GM18519 (cell line): ENCODE data around the gene RBPMS2.

ENCODE experiments used
- ATAC-seq: cut with Tn5 transposase; IDR thresholded peaks from one replicate; pipeline ENCODE4 v1.9.1; 2021; ENCODE audit warnings: mild to moderate bottlenecking, moderate library complexity; ENCODE audit not compliant: unreplicated experiment, low FRiP score

The RBPMS2 gene

DNA sequence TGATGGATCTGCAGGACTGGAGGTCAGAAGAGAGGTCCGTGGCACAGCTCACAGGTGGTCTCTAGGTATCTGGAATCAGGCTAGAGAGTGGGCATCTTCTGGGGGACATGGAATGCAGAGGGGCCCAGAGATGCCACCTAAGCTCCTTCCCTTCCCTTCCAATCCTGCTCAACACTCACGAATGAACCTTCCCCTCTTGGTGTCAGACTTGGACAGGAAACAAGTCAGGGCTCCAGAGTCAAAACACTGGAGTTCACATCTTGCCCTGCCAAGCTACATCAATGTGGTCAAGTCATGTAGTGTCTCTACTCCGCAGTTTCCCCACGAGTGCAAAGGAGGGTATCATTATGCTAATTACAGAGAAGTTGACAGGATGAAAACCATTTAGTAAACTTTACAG lies 16.0 kb upstream of the RBPMS2 start:
- ATAC-seq: no peak

DNA sequence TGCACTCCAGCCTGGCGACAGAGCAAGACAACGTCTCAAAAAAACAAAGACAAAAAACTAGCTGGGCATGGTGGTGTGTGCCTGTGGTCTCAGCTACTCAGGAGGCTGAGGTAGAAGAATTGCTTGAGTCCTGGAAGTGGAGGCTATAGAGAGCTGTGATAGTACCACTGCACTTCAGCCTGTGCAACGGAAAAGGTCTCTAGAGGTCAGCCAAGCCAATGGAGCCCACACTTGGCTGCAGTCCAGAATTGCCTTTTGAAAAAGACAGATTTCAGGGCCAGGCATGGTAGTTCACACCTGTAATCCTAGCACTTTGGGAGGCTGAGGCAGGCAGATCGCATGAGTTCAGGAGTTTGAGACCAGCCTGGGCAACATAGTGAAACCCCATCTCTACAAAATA lies 8.4 kb upstream of the RBPMS2 start:
- ATAC-seq: no peak

DNA sequence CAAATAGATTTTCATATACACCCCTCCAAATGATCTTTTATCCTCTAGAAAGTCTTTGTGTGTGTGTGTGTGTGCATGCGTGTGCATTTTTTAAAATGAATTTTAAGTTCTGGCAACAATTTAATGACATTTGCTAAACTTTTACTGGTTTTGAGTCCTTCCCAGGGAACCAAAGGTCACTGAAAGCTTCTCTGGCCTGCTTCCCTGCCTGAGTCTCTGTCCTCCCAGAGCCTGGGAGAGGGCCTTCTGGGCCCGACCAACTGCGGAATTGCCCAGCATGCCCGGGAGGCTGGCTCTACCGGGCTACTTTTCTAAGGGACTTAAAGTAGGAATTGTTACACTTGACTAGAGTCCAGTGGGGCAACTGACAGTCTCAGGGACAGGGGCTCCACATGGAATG lies 7.4 kb upstream of the RBPMS2 start:
- ATAC-seq: no peak

DNA sequence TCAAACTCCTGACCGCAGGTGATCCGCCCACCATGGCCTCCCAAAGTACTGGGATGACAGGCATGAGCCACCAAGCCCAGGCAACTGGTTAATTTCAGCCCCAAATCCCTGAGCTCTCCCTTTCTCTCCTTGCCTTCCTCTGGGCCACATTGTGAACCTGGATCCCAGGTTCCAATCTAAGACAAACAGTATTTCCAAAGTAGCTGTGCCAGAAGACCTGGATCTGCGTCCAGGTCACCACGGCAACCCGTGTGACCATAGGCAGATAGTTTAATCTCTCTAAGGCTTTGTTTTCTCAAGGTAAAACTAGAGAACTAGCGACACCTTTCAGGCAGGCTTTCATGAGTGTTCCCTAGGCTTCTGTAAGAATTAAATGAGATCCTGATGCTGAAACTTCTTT lies 5.9 kb upstream of the RBPMS2 start:
- ATAC-seq: no peak

DNA sequence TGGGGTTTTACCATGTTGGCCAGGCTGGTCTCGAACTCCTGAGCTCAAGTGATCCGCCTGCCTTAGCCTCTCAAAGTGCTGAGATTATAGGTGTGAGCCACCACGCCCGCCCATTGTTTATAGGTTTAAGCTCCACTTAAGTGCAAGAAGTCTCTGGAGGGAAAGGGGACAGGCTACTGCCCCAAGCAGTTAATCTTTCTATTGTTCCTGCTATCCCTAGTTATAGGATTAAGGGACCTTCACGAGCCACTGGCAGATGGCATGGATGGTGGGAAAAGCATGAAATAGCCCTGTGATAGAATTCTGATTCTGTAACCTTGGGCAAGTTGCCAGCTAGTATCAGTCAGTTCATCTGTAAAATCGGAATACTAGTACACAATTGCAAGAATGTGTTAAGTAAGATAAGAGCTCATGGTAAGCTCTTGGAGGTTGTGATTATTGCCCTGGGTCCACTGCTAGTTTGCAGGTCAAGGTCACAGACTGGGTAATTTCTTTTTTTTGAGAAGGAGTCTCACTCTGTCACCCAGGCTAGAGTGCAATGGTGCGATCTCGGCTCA lies 5.3 kb upstream of the RBPMS2 start:
- ATAC-seq: no peak

DNA sequence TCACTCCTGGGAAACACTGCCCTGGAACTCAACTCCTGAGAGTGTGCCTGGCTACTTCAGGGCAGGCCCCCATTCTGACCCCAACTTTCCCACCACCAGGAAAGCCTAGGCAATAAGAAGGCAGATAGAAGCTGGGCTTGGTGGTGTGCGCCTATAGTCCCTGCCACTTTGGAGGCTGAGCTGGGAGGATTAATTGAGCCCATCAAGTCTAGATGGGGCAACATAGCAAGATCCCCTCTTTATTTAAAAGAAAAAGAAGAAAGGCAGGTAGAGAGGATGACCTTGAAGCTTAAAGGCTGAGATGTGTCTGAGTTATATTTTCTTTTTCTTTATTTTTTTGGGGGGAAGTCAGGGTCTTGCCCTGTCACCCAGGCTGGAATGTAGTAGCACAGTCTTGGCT lies 4.2 kb upstream of the RBPMS2 start:
- no peak for ATAC-seq

DNA sequence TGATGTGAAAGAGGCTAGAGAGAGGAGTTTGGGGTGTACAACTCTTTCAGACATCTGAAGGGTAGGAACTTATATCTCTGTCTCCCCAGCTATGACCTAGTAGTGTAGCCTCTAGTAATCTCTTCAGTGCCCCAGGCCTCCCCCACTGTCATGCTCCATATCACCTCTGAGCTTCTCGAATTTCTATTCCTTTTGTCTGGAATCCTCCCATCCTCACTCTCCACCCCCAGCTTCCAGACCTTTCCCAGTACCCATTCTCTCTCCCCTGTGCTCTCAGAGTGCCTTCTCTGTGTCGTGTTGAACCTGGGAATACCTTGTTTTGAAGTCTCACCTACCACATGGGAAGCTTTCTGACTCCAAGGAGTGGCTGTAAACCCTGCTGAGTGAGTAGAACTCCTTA lies 3.6 kb upstream of the RBPMS2 start:
- no peak for ATAC-seq

DNA sequence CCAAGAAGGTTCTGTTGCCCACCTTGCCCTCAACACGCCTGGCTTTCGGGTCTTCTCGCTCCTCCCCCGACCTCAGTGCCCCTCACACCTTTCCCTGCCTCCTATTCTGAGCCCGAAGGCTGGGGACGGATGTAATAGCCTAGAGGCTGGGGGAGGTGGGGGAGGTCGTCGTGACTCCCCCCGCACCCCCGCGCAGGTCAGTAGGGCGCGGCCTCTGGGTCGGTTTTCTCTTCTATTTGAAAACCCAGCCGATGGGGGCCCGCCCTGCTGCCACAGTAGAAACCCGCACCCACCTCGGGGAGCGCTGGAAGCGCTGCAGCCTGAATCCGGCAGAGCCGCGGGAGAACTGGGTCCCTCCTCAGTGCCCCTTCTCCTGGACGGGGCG lies 1.0 kb upstream of the RBPMS2 start:
- no peak for ATAC-seq

DNA sequence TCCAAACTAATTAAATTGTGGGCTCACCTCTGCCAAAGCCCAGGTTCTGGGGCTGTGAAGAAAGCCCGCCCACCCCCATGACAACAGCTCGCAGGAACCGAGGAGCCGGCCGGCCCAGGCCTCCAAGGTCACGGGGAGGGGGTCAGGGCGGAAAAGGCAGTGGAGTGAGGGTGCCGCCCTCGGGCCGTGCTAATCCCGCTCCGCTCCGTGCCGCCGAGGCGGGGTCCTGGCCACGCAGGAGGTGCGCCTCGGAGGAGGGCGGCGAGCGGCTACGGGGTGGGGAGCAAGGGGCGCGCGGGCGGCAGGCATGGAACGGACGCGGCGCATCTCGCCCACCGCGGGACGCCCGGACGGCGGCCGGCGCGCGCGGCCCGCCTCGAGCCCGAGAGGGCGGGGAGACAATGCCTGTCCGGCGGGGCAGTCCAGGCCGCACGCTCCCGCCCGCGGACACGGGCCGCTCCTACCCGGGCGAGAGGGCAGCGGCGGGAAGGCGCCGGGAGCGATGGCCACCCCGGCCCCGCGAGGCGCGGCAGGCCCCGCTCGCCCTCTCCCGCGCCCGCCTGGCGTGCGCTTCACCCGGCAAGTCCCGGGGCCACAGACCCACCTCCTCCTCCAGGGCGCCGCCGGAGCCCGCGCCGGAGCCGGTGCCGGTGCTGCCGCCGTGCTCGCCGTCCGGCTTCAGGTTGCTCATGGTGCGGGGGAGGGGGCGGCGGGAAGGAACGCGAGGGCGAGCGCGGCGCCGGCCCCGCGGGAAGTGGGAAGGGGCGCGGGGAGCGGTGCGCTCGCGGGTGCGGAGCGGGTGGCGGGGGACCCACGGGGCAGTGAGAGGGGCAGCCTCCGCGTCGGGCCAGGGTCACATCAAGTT lies 528 bp downstream of the RBPMS2 start:
- ATAC-seq: no peak

DNA sequence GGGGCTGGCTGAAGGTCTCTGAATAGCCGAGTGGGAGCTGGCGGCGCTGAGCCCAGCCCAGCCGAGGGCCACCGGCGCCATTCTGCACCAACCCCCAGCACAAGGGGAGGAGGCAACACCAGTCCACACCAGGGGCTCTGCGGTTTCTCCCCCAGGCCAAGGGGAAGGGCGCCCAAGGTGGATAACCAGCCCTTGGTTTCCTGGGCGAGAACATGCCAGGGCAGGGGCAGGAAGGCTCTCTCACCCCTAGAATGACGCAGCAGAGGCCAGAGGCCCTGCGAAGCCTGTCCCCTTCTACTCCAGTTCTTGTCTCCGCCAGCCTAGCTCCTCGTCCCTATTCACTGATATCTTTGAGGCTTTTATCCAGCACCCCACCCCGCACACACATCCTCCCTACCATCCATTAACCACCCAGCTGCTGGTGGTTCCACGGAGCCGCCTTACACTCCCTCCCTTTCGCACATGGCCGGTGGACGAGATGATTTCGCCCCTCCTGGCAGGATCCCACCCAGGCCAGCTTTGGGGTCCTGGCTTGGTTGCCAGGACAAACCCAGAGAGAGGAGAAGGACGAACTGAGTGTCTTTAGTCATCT lies 1.3 kb downstream of the RBPMS2 start:
- ATAC-seq: no peak

DNA sequence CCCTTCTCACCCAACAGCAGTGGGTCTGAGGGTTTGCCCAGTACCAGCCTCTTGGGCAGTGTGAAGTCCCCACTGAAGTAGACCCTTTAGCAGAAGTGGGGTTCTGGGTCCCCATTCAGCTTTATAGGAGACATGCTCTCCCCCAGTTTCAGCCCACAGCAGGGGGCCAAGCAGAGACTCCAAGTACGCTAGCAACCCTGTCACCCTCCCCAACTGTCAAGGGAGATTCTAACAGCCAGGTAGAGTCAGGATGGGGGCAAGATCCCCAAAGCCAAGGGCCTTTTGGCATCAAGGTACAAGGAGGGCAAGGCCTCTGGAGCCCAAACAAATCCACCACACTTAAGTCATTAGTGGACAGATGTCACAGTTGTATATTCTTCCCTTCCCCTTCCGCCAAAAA lies 1.8 kb downstream of the RBPMS2 start:
- no peak for ATAC-seq

DNA sequence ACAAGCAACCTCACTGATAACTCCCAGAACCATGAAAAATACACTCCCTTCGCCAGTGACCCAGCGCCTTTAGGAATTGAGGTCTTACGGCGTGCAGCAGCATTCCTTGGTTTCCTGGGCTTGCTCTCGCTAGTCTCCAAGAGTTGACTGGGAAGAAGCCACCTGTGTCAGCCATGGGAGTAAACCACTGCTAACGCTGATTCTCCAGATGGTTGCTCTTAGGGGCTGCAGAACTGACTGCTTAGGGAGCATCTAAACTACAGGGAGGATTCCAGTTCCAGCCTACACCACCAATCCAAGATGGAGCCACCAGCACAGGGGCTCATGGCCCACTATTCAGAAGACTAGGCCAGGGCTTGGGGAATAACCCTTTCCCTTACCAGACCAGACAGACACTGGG lies 2.4 kb downstream of the RBPMS2 start:
- no peak for ATAC-seq

DNA sequence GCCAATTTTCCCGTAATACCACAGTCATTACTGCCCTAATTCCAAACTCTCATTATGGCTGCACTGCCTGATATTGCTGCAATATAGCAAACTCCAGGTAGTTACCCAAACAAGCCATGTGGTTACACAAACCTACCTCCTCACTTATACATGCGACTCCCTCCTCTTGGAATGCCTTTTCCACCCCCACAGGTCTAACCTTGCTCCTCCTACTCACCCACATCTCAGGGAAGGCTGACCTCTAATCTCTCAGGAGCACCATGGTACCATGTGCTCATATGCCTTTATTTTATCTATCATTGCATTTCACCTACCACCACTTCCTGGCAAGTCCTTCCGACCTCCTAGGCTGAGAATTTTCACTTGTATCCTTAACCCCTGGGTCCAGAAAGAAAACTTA lies 2.9 kb downstream of the RBPMS2 start:
- ATAC-seq: no peak

DNA sequence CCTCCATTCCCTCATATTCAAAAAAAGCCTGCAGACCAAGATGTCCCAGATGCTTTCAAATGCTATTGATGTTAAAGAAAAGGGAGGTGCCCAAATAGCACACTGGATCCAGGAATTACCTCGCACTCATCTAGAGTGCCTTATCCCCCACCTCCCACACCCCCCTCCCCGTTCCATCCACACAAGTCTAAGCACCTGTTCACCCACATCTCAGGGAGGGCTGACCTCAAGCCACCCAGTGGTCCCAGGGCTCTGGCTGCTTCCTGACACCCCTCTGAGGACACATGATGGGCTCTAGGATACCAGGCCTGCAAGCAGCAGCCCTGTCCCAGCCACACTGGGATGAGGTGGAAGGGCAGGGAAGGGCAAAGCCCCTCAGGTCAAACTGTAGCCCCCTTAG lies 4.8 kb downstream of the RBPMS2 start:
- ATAC-seq: no peak

DNA sequence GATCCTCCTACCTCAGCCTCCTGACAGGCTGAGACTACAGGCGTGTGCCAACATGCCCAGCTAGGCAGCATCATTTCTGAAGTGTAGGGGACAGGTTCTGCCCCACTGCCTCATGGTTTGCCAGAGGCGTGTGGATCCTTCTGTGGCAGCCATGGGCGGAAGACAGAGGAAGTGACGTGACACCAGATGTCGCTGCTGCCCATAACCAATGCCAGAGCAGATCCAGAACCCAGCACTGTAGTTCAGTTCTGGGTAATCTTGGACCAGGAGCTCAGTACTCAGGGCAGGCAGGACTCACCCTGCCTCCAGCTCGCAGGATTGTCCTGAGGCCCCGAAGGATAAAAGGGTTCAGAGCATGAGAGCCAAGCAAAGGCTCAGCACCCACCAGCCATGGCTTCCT lies 8.2 kb downstream of the RBPMS2 start:
- ATAC-seq: no peak

DNA sequence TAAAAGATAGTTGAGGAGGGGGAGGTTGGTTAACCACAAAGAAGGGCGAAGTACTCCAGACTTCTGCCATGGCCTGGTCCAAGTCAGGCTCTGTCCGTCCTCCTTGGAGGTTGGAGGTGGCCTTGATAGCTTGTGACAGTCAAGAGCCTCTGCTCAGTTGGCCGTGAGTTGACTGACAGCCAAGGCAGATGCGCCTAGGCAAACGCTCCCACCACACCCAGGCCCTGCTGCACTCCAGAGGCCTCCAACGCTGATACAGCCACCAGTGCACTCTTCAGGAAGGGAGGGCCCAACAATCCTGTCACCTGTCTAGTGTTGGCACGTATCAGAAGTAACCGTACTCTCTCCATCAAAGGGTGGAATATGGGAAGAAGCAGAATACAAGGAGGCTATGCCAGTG lies 9.3 kb downstream of the RBPMS2 start:
- ATAC-seq: no peak

DNA sequence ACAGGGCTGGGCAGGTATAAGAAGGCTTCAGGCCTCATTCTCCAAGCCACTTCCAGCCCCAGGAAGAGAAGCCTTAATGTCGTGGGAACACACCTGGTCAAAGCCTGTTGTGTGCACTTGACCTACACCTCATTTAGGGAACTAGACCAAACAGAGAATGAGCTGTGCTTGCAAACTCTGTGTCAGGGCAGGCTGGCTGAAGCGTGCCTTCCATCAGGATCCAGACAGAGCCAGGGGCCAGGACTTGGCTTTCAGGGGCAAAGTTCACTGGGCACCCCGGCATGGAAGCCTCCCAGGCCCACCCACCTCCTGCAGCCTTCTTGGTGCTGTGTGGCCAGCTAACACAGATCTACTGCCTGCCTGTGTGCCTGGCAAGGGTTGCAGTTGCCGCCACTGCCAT lies 11.5 kb downstream of the RBPMS2 start:
- ATAC-seq: no peak

DNA sequence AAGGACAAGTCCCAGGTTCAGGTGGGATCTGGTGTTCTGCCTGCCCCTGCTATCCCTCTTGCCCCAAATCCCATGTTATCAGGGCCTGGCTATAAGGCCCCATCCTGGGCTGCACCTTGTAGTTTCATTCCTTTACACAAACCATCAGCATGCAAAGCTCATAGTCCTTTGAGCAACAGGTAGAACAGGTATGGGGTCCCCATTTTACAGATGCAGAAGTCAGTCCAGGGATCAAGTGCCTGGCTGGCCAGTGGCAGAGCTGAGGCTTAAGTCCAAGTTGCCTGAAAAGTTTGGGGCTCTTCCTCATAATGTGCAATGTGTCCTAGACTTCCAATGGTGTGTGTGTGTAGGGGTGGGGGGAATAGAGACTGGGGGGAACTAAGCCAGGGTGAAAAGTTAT lies 11.9 kb downstream of the RBPMS2 start:
- no peak for ATAC-seq

DNA sequence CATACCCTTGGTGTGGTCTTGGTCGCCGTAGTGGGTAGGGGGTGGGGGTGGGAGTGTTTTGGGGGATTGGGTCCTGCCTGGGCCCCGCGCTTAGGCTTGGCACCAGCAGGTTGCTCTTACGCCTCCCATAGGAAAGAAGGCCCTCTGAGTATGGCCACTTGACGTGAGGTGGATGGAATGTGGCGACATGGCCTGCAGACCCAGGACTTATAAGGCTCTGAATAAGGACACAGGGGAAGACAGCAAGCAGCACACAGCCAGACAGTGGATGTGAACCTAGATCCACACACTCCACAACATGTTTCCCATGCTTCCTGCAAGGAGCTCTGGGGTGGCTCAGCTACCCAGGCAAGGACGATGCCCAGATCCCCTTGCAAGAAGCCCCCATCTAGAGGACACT lies 12.4 kb downstream of the RBPMS2 start:
- ATAC-seq: no peak

DNA sequence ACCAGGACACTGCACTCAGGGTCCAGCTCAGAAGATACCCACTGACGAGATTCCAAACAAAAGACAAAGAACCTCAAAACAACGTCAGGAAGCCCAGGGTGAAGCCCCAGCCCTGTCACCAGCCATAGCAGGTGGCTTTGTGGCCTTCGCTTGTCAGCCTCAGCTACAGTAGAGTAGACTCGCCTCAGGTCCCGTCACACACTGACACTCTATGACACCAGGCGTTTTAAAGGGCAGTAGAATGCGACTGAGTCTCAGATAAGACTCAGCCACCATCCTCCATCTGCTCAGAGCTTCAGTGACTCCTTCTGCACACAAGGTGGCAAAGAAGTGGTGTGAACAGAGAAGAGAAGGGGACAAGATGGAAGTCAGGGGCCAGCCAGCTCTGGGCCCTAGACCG lies 12.8 kb downstream of the RBPMS2 start:
- no peak for ATAC-seq

DNA sequence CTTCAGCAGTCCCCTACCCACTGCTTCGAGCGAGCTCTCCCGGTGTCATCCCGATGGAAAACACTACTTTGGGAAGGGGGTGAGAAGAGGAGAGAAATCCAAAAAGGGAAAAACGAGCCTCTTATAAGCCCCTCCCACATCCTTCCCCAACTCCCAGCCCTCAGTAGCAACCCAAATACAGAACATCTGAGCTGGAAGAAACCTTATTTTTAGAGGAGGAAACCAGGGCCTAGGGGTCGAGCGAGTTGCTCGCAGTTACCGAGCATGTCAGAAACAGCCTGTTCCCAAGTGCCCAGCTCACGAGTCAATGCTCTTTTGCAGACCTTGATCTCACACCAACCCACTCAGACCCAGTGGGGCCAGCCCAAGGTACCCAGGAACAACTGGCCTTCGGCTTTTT lies 14.2 kb downstream of the RBPMS2 start:
- ATAC-seq: no peak

DNA sequence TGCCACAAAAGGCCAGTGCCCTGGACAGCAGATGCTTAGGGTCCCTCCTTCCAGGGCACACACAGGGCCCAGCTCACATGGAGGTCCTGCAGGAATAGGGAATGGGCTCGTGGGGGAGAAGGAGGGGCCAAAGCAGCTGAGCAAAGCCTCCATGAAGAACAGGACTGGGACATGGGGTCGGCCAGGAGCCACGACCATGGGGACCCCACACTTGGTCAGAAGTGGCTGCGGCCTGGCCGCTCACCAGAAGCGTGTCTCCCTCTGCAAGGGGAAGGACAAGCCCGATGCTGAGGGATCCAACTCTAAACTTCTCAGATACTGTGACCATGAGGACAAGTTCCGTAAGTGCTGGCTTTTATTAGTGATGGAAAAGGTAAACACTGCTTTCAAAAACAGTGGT lies 15.3 kb downstream of the RBPMS2 start:
- ATAC-seq: no peak
